H9 (cell line): ENCODE measurements around the gene SLC2A9. TPM values are rescaled to one million over a fixed set of nuclear protein-coding genes. Genes with fewer than 3 reads are reported as not detected.
A peak's percentile ranks its signal among the peaks of the same experiment; 100 is the strongest.

Source experiments
- DNase-seq: peaks from one replicate; pipeline ENCODE4 v3.0.0-alpha.2; 2017
- H2AFZ ChIP-seq: one replicate; pipeline ENCODE4 v1.6.1; 2013; ENCODE audit warnings: mild to moderate bottlenecking, low read length, control low read depth, moderate library complexity
- H2AK5ac ChIP-seq: 2 replicates; pipeline ENCODE4 v1.6.1; 2013; ENCODE audit warnings: low read length, control low read depth, mixed read lengths; ENCODE audit not compliant: insufficient read length
- H2BK120ac ChIP-seq: one replicate; pipeline ENCODE4 v1.6.1; 2013; ENCODE audit warnings: low read depth, mild to moderate bottlenecking, low read length, control low read depth, inconsistent platforms; ENCODE audit not compliant: poor library complexity, severe bottlenecking
- H2BK12ac ChIP-seq: 2 replicates; pipeline ENCODE4 v1.6.1; 2013; ENCODE audit warnings: low read length, control low read depth, mixed read lengths, low read depth; ENCODE audit not compliant: insufficient read length
- H2BK15ac ChIP-seq: 2 replicates; pipeline ENCODE4 v1.6.1; 2013; ENCODE audit warnings: low read depth, low read length, control low read depth
- H2BK20ac ChIP-seq: one replicate; pipeline ENCODE4 v1.6.1; 2013; ENCODE audit warnings: low read depth, mild to moderate bottlenecking, low read length, control low read depth, inconsistent platforms; ENCODE audit not compliant: poor library complexity, severe bottlenecking
- H2BK5ac ChIP-seq: 2 replicates; pipeline ENCODE4 v1.6.1; 2013; ENCODE audit warnings: low read length, control low read depth, mixed read lengths; ENCODE audit not compliant: insufficient read length
- H3K14ac ChIP-seq: 2 replicates; pipeline ENCODE4 v1.6.1; 2013; ENCODE audit warnings: low read length, control low read depth; ENCODE audit not compliant: insufficient read depth
- H3K18ac ChIP-seq: 2 replicates; pipeline ENCODE4 v1.6.1; 2013; ENCODE audit warnings: low read depth, mild to moderate bottlenecking, mixed read lengths, low read length, control low read depth; ENCODE audit not compliant: insufficient read length
- H3K23ac ChIP-seq: 2 replicates; pipeline ENCODE4 v1.6.1; 2013; ENCODE audit warnings: low read length, control low read depth, mixed read lengths, low read depth; ENCODE audit not compliant: insufficient read length
- H3K23me2 ChIP-seq: 2 replicates; pipeline ENCODE4 v1.6.1; 2013; ENCODE audit warnings: low read depth, mild to moderate bottlenecking, mixed read lengths, low read length, control low read depth; ENCODE audit not compliant: insufficient read length, poor library complexity, severe bottlenecking
- H3K27ac ChIP-seq: 2 replicates; pipeline ENCODE4 v1.5.1; 2013; ENCODE audit warnings: low read length, control low read depth, mixed read lengths, low read depth; ENCODE audit not compliant: insufficient read length
- H3K27me3 ChIP-seq: 2 replicates; pipeline ENCODE4 v1.6.1; 2013; ENCODE audit warnings: low read length, control low read depth, inconsistent platforms; ENCODE audit not compliant: insufficient read depth
- H3K4ac ChIP-seq: 2 replicates; pipeline ENCODE4 v1.6.1; 2013; ENCODE audit warnings: low read depth, mild to moderate bottlenecking, control low read depth, inconsistent platforms, low read length, moderate library complexity
- H3K4me1 ChIP-seq: 2 replicates; pipeline ENCODE4 v1.6.1; 2013; ENCODE audit warnings: low read length, control low read depth, inconsistent platforms; ENCODE audit not compliant: insufficient read depth
- H3K4me2 ChIP-seq: 2 replicates; pipeline ENCODE4 v1.6.1; 2013; ENCODE audit warnings: low read length, control low read depth, mixed read lengths; ENCODE audit not compliant: insufficient read length, insufficient read depth
- H3K56ac ChIP-seq: 2 replicates; pipeline ENCODE4 v1.6.1; 2013; ENCODE audit warnings: low read depth, mild to moderate bottlenecking, mixed read lengths, low read length, control low read depth; ENCODE audit not compliant: insufficient read length
- H3K79me1 ChIP-seq: 2 replicates; pipeline ENCODE4 v1.6.1; 2013; ENCODE audit warnings: low read depth, mild to moderate bottlenecking, moderate library complexity, low read length, control low read depth, inconsistent platforms; ENCODE audit not compliant: insufficient read depth, poor library complexity, severe bottlenecking
- H3K79me2 ChIP-seq: 2 replicates; pipeline ENCODE4 v1.6.1; 2013; ENCODE audit warnings: low read length, control low read depth, inconsistent platforms; ENCODE audit not compliant: insufficient read depth
- H3K9ac ChIP-seq: 2 replicates; pipeline ENCODE4 v1.6.1; 2013; ENCODE audit warnings: low read length, control low read depth, mixed read lengths; ENCODE audit not compliant: insufficient read length; ENCODE audit errors: extremely low read depth
- H3K9me3 ChIP-seq: one replicate; pipeline ENCODE4 v1.6.1; 2013; ENCODE audit warnings: low read depth, low read length, inconsistent platforms; ENCODE audit not compliant: control insufficient read depth
- H3T11ph ChIP-seq: one replicate; pipeline ENCODE4 v1.6.1; 2013; ENCODE audit warnings: mild to moderate bottlenecking, low read length, control low read depth, inconsistent platforms
- H4K20me1 ChIP-seq: one replicate; pipeline ENCODE4 v1.6.1; 2013; ENCODE audit not compliant: control insufficient read depth, insufficient read length, insufficient read depth
- H4K5ac ChIP-seq: 2 replicates; pipeline ENCODE4 v1.6.1; 2013; ENCODE audit warnings: low read depth, mild to moderate bottlenecking, mixed read lengths, low read length, control low read depth; ENCODE audit not compliant: insufficient read length
- H4K8ac ChIP-seq: replicated peaks from 2 replicates; pipeline ENCODE4 v1.6.1; 2013; ENCODE audit warnings: low read length, control low read depth, mixed read lengths, low read depth; ENCODE audit not compliant: insufficient read length
- H4K91ac ChIP-seq: 2 replicates; pipeline ENCODE4 v1.6.1; 2013; ENCODE audit warnings: low read depth, mild to moderate bottlenecking, moderate library complexity, mixed read lengths, low read length, control low read depth; ENCODE audit not compliant: insufficient read length
- H3K27ac Mint-ChIP-seq, 3 experiments: 2 replicates in 2 of 3; 3 replicates in 1 of 3; pipeline ENCODE4 v1.8.0; 2020 to 2021; ENCODE audit warnings: mixed read lengths in 3 of 3, mild to moderate bottlenecking in 1 of 3, moderate library complexity in 1 of 3
- H3K27me3 Mint-ChIP-seq: 2 replicates; pipeline ENCODE4 v1.8.0; 2021; ENCODE audit warnings: low read depth, mild to moderate bottlenecking, moderate library complexity, mixed read lengths
- H3K36me3 Mint-ChIP-seq, 3 experiments: 2 replicates in 2 of 3; 3 replicates in 1 of 3; pipeline ENCODE4 v1.8.0; 2020 to 2021; ENCODE audit warnings: low read depth in 3 of 3, mixed read lengths in 3 of 3; ENCODE audit not compliant: insufficient read depth in 1 of 3
- H3K4me1 Mint-ChIP-seq, 2 experiments: 2 replicates each; pipeline ENCODE4 v1.8.0; 2020; ENCODE audit warnings: mixed read lengths in 2 of 2
- H3K4me3 Mint-ChIP-seq, 2 experiments: 2 replicates in 1 of 2; 3 replicates in 1 of 2; pipeline ENCODE4 v1.8.0; 2020 to 2021; ENCODE audit warnings: mild to moderate bottlenecking in 2 of 2, mixed read lengths in 2 of 2, moderate library complexity in 1 of 2
- H3K9me3 Mint-ChIP-seq, 2 experiments: 2 replicates in 1 of 2; 3 replicates in 1 of 2; pipeline ENCODE4 v1.8.0; 2020; ENCODE audit warnings: mild to moderate bottlenecking in 2 of 2, mixed read lengths in 2 of 2, moderate library complexity in 1 of 2
- CTCF ChIP-seq: fragments of 200-600 bp; sonication (generic); conservative IDR thresholded peaks from 3 replicates; pipeline ENCODE4 v1.8.0; 2021; ENCODE audit warnings: antibody characterized with exemption, mild to moderate bottlenecking
- WGBS: extraction: QIAGEN DNeasy Blood & Tissue Kit; methylation state at CpG from one replicate; pipeline ENCODE4 v1.1.7; 2013; ENCODE audit warnings: missing lambda C conversion rate, low lambda C conversion rate, mixed read lengths; ENCODE audit not compliant: insufficient read length; ENCODE audit errors: extremely low coverage; 5-methylcytosine and 5-hydroxymethylcytosine counted together
- total RNA-seq: library from RNA; stranded (reverse); gene quantifications from 2 replicates; pipeline ENCODE4 v1.2.1, GENCODE V29; 2021

The SLC2A9 gene
- total RNA-seq, 1 experiment from 2014 or later, result 0.79 TPM

- H4K5ac ChIP-seq, result no peak overlapping the region
- H2BK15ac ChIP-seq, result no peak overlapping the region
- no peak overlapping the region for H3K4ac ChIP-seq
- no peak overlapping the region for H3K27ac ChIP-seq
- H3K14ac ChIP-seq, result no peak overlapping the region
- H2AFZ ChIP-seq, result no peak overlapping the region
- H3K4me2 ChIP-seq, result no peak overlapping the region
- H2BK5ac ChIP-seq, result no peak overlapping the region
- no peaks in the 10 kb centered on the region for H3K79me1 ChIP-seq
- Mint-ChIP-seq H3K27me3 (peaks cover 25% of the 10 kb centered on the region), H3K27ac (0 out of 7 replicates have a peak overlapping the region, but pooled peaks of 1 of the 3 experiments have one; percentile 16), H3K4me3 (no peak overlapping the region), H3K36me3 (no peaks in the 10 kb centered on the region), H3K4me1 (peaks cover 10 to 14% of the 10 kb centered on the region in 2 experiments), H3K9me3 (no peaks in the 10 kb centered on the region; a peak in 1 of 5 replicates)
- H3T11ph ChIP-seq, result no peak overlapping the region
- no peaks in the 10 kb centered on the region for H3K79me2 ChIP-seq
- H2BK12ac ChIP-seq, result no peak overlapping the region
- H3K18ac ChIP-seq, result no peak overlapping the region
- no peak overlapping the region for H3K9ac ChIP-seq
- no peaks in the 10 kb centered on the region for H4K20me1 ChIP-seq
- no peak overlapping the region for H3K23ac ChIP-seq
- H2BK20ac ChIP-seq, result no peak overlapping the region
- no peaks in the 10 kb centered on the region for H3K23me2 ChIP-seq
- H4K8ac ChIP-seq, result no peak overlapping the region
- no peak overlapping the region for H2BK120ac ChIP-seq
- H3K27me3 ChIP-seq, result no peaks in the 10 kb centered on the region
- no peaks in the 10 kb centered on the region for H3K4me1 ChIP-seq
- no CpG with 5 or more reads among the region's 7 CpGs for WGBS
- H4K91ac ChIP-seq, result no peak overlapping the region
- H3K56ac ChIP-seq, result no peak overlapping the region
- DNase-seq, result peak; percentile 79
- H2AK5ac ChIP-seq, result no peak overlapping the region
- H3K9me3 ChIP-seq, result no peaks in the 10 kb centered on the region
- peak; percentile 82 for TF ChIP-seq CTCF
Observed at GRCh38 chr4:10015140-10015753, 6.0 kb downstream of the SLC2A9 start.
